Astrocyte of the spinal cord (primary cell): ENCODE results near the gene LRWD1.
"Not testable (repeated sequence)": the region's sequence is repeated elsewhere in the genome, so short reads cannot be mapped to it uniquely, and the experiment has no call there.

Experiments
- DNase-seq: peaks from one replicate; pipeline ENCODE4 v3.0.0; 2011; ENCODE audit warnings: low read depth, low spot score
- H3K4me3 ChIP-seq: 2 replicates; pipeline ENCODE4 v1.5.1; 2011; ENCODE audit warnings: low read depth, mild to moderate bottlenecking, low read length, moderate library complexity
- in situ Hi-C: cut with HindIII; loops from 2 replicates; pipeline ENCODE4 v1.10.0; 2017; ENCODE audit warnings: low sequenced_read_pairs

LRWD1 gene

GRCh38 chr7:102517550-102518147, 52.9 kb downstream of the LRWD1 start, which contains the start of gene RASA4B:
Gene RASA4B (minus strand): TSS chr7:102517777. CDS start chr7:102517710, 67 bp downstream.
- in situ Hi-C loops, DNase-seq, H3K4me3 ChIP-seq: not testable (repeated sequence)

- DNase-seq, H3K4me3 ChIP-seq, in situ Hi-C loops: not testable (repeated sequence)
These were observed 56.0 kb downstream of the LRWD1 start for GRCh38 chr7:102520797-102521196.
